Endodermal cell (in vitro differentiated cells): Measurements from ENCODE around the gene PCBP3. TPM values are rescaled to one million over a fixed set of nuclear protein-coding genes. Genes with fewer than 3 reads are reported as not detected.

ENCODE experiments used
- DNase-seq: peaks from one replicate; pipeline ENCODE4 v3.0.0-alpha.2; 2017
- H3K27ac ChIP-seq: 2 replicates; pipeline ENCODE4 v1.5.1; 2013; ENCODE audit warnings: mild to moderate bottlenecking, low read depth, low read length, moderate library complexity
- H3K27me3 ChIP-seq: 2 replicates; pipeline ENCODE4 v1.6.1; 2013; ENCODE audit warnings: mild to moderate bottlenecking, low read length, moderate library complexity; ENCODE audit not compliant: insufficient read depth, control insufficient read depth, poor library complexity, severe bottlenecking
- H3K36me3 ChIP-seq: 2 replicates; pipeline ENCODE4 v1.7.0; 2013; ENCODE audit warnings: mild to moderate bottlenecking, low read length, moderate library complexity; ENCODE audit not compliant: control insufficient read depth, insufficient read depth
- H3K4me1 ChIP-seq: one replicate; pipeline ENCODE4 v1.7.0; 2013; ENCODE audit warnings: low read length; ENCODE audit not compliant: control insufficient read depth, insufficient read depth
- H3K4me3 ChIP-seq: 2 replicates; pipeline ENCODE4 v1.5.1; 2013; ENCODE audit warnings: mild to moderate bottlenecking, low read length, moderate library complexity
- H3K9ac ChIP-seq: 2 replicates; pipeline ENCODE4 v1.6.1; 2013; ENCODE audit warnings: mild to moderate bottlenecking, low read length, moderate library complexity; ENCODE audit not compliant: poor library complexity, severe bottlenecking; ENCODE audit errors: extremely low read depth
- H3K9me3 ChIP-seq: 2 replicates; pipeline ENCODE4 v1.6.1; 2013; ENCODE audit warnings: mild to moderate bottlenecking, low read length, moderate library complexity; ENCODE audit not compliant: control insufficient read depth
- H3K27ac Mint-ChIP-seq: 2 replicates; pipeline ENCODE4 v1.8.0; 2020; ENCODE audit warnings: mixed read lengths
- H3K27me3 Mint-ChIP-seq: 2 replicates; pipeline ENCODE4 v1.8.0; 2021; ENCODE audit warnings: mild to moderate bottlenecking, mixed read lengths; ENCODE audit not compliant: insufficient read depth
- H3K36me3 Mint-ChIP-seq: 2 replicates; pipeline ENCODE4 v1.8.0; 2020; ENCODE audit warnings: low read depth, mixed read lengths
- H3K4me1 Mint-ChIP-seq: 2 replicates; pipeline ENCODE4 v1.8.0; 2020; ENCODE audit warnings: mixed read lengths
- H3K4me3 Mint-ChIP-seq: 2 replicates; pipeline ENCODE4 v1.8.0; 2020; ENCODE audit warnings: mild to moderate bottlenecking, moderate library complexity, mixed read lengths
- H3K9me3 Mint-ChIP-seq: 2 replicates; pipeline ENCODE4 v1.8.0; 2020; ENCODE audit warnings: mild to moderate bottlenecking, mixed read lengths
- CTCF ChIP-seq: fragments of 200-600 bp; sonication (generic); conservative IDR thresholded peaks from 2 replicates; pipeline ENCODE4 v1.5.0; 2021; ENCODE audit warnings: antibody characterized with exemption, mild to moderate bottlenecking
- WGBS, 2 experiments: methylation state at CpG; one replicate each; pipeline versions ENCODE4 v1.1.5 to v1.1.7; 2013; ENCODE audit warnings: missing lambda C conversion rate in 2 of 2, mixed read lengths in 1 of 2; ENCODE audit not compliant: insufficient coverage in 1 of 2, insufficient read length in 1 of 2; 5-methylcytosine and 5-hydroxymethylcytosine counted together
- total RNA-seq, 2 donors: library from RNA; stranded (reverse); fragmentation: NEBNext Ultra II Directional in 1 of 2; extraction: Animal tissue kit (Norgen Biotek cat#: 25700) in 1 of 2; gene quantifications; 2 replicates in 1 of 2; 3 replicates in 1 of 2; pipeline ENCODE4 v1.2.1, GENCODE V29; 2021

The PCBP3 gene
- total RNA-seq, 2 donors from 2014 or later: 2.1 to 10.6 TPM

- H3K27me3 ChIP-seq: no peaks in the 10 kb centered on the region
- Mint-ChIP-seq H3K4me1 (no peaks in the 10 kb centered on the region), H3K9me3 (no peaks in the 10 kb centered on the region), H3K27ac (no peak overlapping the region), H3K36me3 (no peaks in the 10 kb centered on the region), H3K27me3 (no peaks in the 10 kb centered on the region), H3K4me3 (no peak overlapping the region)
- H3K9ac ChIP-seq: no peak overlapping the region
- DNase-seq: no peak
- H3K9me3 ChIP-seq: no peaks in the 10 kb centered on the region
- no peak overlapping the region for H3K4me3 ChIP-seq
- TF ChIP-seq CTCF: no peak
- H3K27ac ChIP-seq: no peak overlapping the region
- WGBS, 2 experiments: no CpG with 5 or more reads among the region's 1 CpG
- no peaks in the 10 kb centered on the region for H3K4me1 ChIP-seq
- H3K36me3 ChIP-seq: no peaks in the 10 kb centered on the region
Measured at GRCh38 chr21:45753445-45753844, 109.9 kb downstream of the PCBP3 start.

GRCh38 chr21:45756029-45756428, 112.5 kb downstream of the PCBP3 start:
- Histone ChIP-seq H3K4me3 (no peak overlapping the region), H3K27me3 (no peaks in the 10 kb centered on the region), H3K4me1 (no peaks in the 10 kb centered on the region), H3K27ac (no peak overlapping the region), H3K9ac (no peak overlapping the region), H3K36me3 (no peaks in the 10 kb centered on the region), H3K9me3 (no peaks in the 10 kb centered on the region)
- H3K4me3 Mint-ChIP-seq: no peak overlapping the region
- no peaks in the 10 kb centered on the region for H3K36me3 Mint-ChIP-seq
- H3K9me3 Mint-ChIP-seq: no peaks in the 10 kb centered on the region
- no peak for TF ChIP-seq CTCF
- WGBS, 2 experiments: 95% methylated on average over 1 of the region's 1 CpG; no CpG with 5 or more reads in 1 of the 2 experiments
- H3K27me3 Mint-ChIP-seq: no peaks in the 10 kb centered on the region
- DNase-seq: no peak
- no peak overlapping the region for H3K27ac Mint-ChIP-seq
- no peaks in the 10 kb centered on the region for H3K4me1 Mint-ChIP-seq

- no peaks in the 10 kb centered on the region for H3K9me3 Mint-ChIP-seq
Measured at GRCh38 chr21:45756669-45757068, 113.1 kb downstream of the PCBP3 start.

More at GRCh38 chr21:45756669-45757068, 113.1 kb downstream of the PCBP3 start:
- DNase-seq: no peak
- H3K27ac ChIP-seq: no peak overlapping the region
- H3K27me3 Mint-ChIP-seq: no peaks in the 10 kb centered on the region
- H3K36me3 Mint-ChIP-seq: no peaks in the 10 kb centered on the region
- no peak overlapping the region for H3K27ac Mint-ChIP-seq
- no peak overlapping the region for H3K4me3 ChIP-seq
- H3K4me1 Mint-ChIP-seq: no peaks in the 10 kb centered on the region
- WGBS, 2 experiments: 83% methylated on average over 2 of the region's 2 CpGs; no CpG with 5 or more reads in 1 of the 2 experiments
- no peaks in the 10 kb centered on the region for H3K4me1 ChIP-seq
- no peak for TF ChIP-seq CTCF
- H3K9ac ChIP-seq: no peak overlapping the region
- no peak overlapping the region for H3K4me3 Mint-ChIP-seq
- H3K9me3 ChIP-seq: no peaks in the 10 kb centered on the region
- no peaks in the 10 kb centered on the region for H3K36me3 ChIP-seq
- H3K27me3 ChIP-seq: no peaks in the 10 kb centered on the region
